ENCODE results near the gene DDX1. TPM values are rescaled to one million over a fixed set of nuclear protein-coding genes. Genes with fewer than 3 reads are reported as not detected.
A peak's percentile ranks its signal among the peaks of the same experiment; 100 is the strongest.

The DDX1 gene
- total and polyA plus RNA-seq, 2 of the 4 experiments (the other 2 are of a cell fraction) = 73.6 to 74.9 TPM

DNA sequence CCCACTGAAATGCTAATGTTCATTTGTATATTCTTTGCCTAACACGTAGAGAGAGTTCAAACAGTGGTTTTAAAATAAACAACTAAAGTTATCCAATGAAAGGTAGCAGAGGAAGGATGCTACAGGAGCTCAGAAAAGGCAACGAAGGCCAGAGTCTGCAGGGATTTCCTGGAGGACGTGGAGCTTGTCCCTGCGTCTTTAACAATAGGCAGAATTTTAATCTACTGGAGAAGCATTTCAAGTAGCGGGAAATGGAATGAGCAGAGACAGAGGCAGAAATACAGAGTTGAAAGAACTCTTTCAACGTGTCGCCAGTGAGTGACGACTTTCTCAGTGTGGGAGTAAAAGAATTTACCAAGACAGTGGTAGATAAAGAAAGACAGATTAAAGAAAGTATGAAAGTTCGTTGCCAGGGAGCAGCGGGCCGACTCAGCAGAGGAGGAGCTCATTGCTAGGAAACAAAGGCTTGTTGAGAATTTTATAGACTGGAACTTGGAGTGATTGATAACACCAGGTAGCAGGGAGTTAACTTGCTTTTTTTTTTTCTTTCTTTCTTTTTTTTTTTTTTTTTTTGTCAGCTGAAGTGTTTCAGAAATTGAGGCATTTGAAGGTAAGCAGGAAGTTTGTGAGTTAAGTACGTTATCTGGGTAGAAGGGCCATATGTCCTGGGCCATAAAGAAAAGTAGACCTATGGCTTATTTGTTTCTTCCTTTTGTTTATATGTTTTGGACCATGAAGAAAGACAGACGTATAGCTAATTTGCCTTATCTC lies 29.9 kb upstream of the DDX1 start:
- Histone ChIP-seq H4K8ac (ENCODE audit: low read depth in 2 of 2, low read length in 2 of 2) (peak overlapping the region; percentile 83 to 93), H2BK15ac (ENCODE audit: low read depth, low read length) (peak overlapping the region; percentile 45; the same call in 2 of the 3 replicates), H2AK9ac (replicated peaks; ENCODE audit: low read depth, low read length, poor library complexity) (no peak overlapping the region), H3K4me3 (ENCODE audit: insufficient read depth, low read depth, low read length) (peak overlapping the region; percentile 90), H2BK5ac (ENCODE audit: low read depth, low read length, poor library complexity, severe bottlenecking) (peak overlapping the region; percentile 86), H3K9me1 (ENCODE audit: insufficient read depth, low read length) (peaks cover 3% of the 10 kb centered on the region), H3K4me2 (ENCODE audit: low read depth, low read length) (peak overlapping the region; percentile 83), H2BK20ac (ENCODE audit: low read depth, low read length) (peak overlapping the region; percentile 70; the same call in 1 of the 2 replicates), H4K20me1 (ENCODE audit: insufficient read depth, low read length) (peaks cover 8% of the 10 kb centered on the region; the same call in 1 of the 2 replicates), H3K27ac (ENCODE audit: insufficient read depth, low read length) (peak overlapping the region; percentile 70), H3K9ac (ENCODE audit: low read depth, low read length) (peak overlapping the region; percentile 41), H2AFZ (replicated peaks; ENCODE audit: low read length, poor library complexity) (peak overlapping the region; percentile 96), H3K14ac (replicated peaks; ENCODE audit: low read depth, low read length) (peak overlapping the region; percentile 94), H3K27me3 (ENCODE audit: control insufficient read depth, insufficient read depth, low read length) (no peaks in the 10 kb centered on the region), H3K4ac (ENCODE audit: low read depth, low read length) (peak overlapping the region; percentile 85), H3K4me1 (ENCODE audit: control insufficient read depth, insufficient read depth, low read length) (no peaks in the 10 kb centered on the region), H3K9me3 (ENCODE audit: control insufficient read depth, insufficient read depth, low read length) (no peaks in the 10 kb centered on the region), H3K56ac (ENCODE audit: extremely low read depth, insufficient read depth, low read length) (peak overlapping the region; percentile 91), H3K18ac (ENCODE audit: low read depth, low read length) (peak overlapping the region; percentile 78; the same call in 1 of the 2 replicates), H2BK120ac (ENCODE audit: low read depth, low read length) (peak overlapping the region; percentile 63), H2AK5ac (ENCODE audit: low read depth, low read length) (no peak overlapping the region), H4K91ac (ENCODE audit: insufficient read depth, low read depth, low read length) (peak overlapping the region; percentile 14; the same call in 1 of the 2 replicates), H3K79me1 (ENCODE audit: low read depth in 1 of 2, low read length in 2 of 2) (peaks cover 16 to 17% of the 10 kb centered on the region in 2 experiments), H3K36me3 (ENCODE audit: control insufficient read depth, insufficient read depth, low read length) (no peaks in the 10 kb centered on the region), H4K5ac (ENCODE audit: low read depth, low read length) (peak overlapping the region; percentile 74), H3K23ac (ENCODE audit: low read depth, low read length) (peak overlapping the region; percentile 95)
- TF ChIP-seq RFX5 (IDR thresholded peaks at IDR 0.05; ENCODE audit: low read depth, low read length) (no peak), RCOR1 (IDR thresholded peaks at IDR 0.05; ENCODE audit: insufficient replicate concordance, low read length) (no peak), SMC3 (IDR thresholded peaks at IDR 0.05; ENCODE audit: low read depth, low read length) (no peak), FOS (IDR thresholded peaks at IDR 0.05; ENCODE audit: low read depth, low read length) (no peak), MAFK (IDR thresholded peaks at IDR 0.05; ENCODE audit: low read depth, low read length) (no peak)
- TF ChIP-seq, protein P1, sequence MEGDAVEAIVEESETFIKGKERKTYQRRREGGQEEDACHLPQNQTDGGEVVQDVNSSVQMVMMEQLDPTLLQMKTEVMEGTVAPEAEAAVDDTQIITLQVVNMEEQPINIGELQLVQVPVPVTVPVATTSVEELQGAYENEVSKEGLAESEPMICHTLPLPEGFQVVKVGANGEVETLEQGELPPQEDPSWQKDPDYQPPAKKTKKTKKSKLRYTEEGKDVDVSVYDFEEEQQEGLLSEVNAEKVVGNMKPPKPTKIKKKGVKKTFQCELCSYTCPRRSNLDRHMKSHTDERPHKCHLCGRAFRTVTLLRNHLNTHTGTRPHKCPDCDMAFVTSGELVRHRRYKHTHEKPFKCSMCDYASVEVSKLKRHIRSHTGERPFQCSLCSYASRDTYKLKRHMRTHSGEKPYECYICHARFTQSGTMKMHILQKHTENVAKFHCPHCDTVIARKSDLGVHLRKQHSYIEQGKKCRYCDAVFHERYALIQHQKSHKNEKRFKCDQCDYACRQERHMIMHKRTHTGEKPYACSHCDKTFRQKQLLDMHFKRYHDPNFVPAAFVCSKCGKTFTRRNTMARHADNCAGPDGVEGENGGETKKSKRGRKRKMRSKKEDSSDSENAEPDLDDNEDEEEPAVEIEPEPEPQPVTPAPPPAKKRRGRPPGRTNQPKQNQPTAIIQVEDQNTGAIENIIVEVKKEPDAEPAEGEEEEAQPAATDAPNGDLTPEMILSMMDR (conservative IDR thresholded peaks at IDR 0.05; ENCODE audit: low read depth, low read length) = no peak
- DNase-seq (peak; percentile 34), ATAC-seq (ENCODE audit: low read depth) (peak; percentile 38)
- in situ Hi-C loops (cut with MboI; ENCODE audit: low sequenced_read_pairs) = no loop called here
- intact Hi-C loops (cut with micrococcal nuclease) = loop anchor here (10.0 kb wide), 2 partner anchors 387 to 517 kb away; no protein-coding TSS in a partner anchor
- CTCF ChIA-PET = interaction anchor here (0.5 to 3.5 kb wide), 4 partner anchors 15 to 1172 kb away, joined by 3 to 13 read pairs (median 4); no protein-coding TSS in a partner anchor
- dilution Hi-C loops (cut with HindIII; ENCODE audit: low sequenced_read_pairs, unreplicated experiment) = no loop called here
- POLR2A ChIA-PET (ENCODE audit: unreplicated experiment) = interaction anchor here (0.6 kb wide), 2 partner anchors 387 to 1090 kb away, joined by 6 to 11 read pairs; no protein-coding TSS in a partner anchor
- BruUV-seq (replicated peaks) = no TSS peak
- 1% methylated on average over 8 of the region's 13 CpGs; no CpG with 5 or more reads in 1 of the 2 experiments for WGBS, 2 experiments (ENCODE audit: extremely low coverage in 2 of 2, insufficient read length in 1 of 2)

All from IMR-90 (cell line).